ENCODE measurements around the gene YWHAQ.
"Not testable (repeated sequence)": the region's sequence is repeated elsewhere in the genome, so short reads cannot be mapped to it uniquely, and the experiment has no call there.

The YWHAQ gene

DNA sequence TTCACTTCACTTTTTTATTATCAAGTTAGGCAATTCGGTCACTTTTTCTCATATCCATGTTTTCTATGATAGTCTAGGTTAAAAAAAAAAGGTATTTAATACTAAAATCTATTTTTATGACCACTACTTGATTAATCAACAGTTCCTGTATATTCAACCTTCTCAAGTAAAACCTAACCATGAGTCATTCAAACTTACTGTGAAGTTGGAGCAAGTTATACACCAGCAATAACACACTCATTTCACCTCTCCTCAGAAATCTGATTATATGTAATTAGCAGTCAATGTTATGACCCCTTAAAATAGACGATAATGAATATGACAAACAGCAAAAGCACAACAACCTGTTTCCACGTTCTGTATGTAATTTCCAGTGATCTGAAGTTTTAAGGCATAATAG lies 40.2 kb downstream of the YWHAQ start:
- DNase-seq = no peak

DNA sequence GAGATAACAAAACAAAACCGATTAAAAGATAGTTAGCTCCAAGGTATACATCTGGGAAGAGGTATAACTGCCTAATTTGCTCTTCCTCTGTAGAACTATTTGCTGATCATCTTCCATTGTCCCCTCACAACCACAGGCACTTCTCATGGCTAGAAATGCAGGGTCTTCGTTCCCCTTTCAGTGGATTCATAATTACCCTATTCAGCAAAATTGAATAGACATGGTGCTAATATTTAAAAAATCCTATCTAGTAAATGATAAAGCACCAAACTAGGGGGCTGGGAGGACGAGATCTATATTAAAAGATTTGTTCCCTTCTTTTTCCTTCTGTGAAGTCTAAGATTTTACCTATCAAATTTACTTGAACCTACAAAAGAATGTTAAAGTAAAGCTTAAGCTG lies 44.3 kb downstream of the YWHAQ start:
- DNase-seq = no peak

DNA sequence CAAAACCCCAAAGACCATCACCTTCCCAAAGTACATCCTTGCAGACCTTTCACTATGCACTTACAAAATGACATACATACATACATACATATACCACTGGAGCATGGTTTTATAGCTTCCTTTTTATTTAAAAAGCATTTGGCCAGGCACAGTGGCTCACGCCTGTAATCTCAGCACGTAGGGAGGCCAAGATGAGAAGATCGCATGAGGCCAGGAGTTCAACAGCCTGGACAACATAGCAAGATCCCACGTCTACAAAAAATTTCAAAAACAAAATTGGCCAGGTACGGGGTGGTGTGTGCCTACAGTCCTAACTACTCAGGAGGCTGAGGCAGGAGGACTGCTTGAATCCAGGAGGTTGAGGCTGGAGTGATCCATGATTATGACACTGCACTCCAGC lies 45.3 kb downstream of the YWHAQ start:
- no peak for DNase-seq

DNA sequence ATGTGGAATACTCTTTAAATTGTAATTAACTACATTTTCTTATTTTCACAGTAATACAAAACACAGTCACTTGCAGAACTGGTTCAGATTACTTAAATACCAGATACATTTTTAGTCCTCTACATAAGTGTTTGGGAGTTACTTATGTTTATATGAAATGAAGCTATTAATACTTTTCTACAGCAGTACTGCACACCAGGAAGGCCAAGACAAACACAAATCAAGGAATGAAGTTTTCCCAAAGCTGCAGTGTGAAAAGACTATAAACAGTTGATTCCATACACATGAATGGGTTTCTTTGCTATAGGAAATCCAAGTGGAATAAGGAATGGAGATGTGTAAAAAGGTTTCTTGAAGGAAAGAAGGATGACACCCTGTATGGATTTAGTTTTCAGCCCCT lies 45.9 kb downstream of the YWHAQ start:
- DNase-seq = not testable (repeated sequence)

DNA sequence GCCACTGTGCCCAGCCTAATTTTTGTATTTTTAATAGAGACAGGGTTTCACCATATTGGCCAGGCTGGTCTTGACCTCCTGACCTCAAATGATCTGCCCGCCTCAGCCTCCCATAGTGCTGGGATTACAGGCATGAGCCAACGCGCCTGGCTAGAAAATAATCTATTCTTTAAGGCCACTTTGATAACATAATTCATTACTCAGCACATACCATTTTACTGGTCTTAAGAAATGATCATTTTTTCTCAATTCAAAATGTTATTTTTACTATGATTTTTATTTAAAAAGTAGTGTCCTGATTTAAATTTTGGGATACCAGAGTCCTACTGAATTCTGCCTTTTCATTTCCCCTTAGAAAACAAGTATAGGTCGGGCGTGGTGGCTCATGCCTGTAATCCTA lies 48.2 kb downstream of the YWHAQ start:
- DNase-seq = no peak

DNA sequence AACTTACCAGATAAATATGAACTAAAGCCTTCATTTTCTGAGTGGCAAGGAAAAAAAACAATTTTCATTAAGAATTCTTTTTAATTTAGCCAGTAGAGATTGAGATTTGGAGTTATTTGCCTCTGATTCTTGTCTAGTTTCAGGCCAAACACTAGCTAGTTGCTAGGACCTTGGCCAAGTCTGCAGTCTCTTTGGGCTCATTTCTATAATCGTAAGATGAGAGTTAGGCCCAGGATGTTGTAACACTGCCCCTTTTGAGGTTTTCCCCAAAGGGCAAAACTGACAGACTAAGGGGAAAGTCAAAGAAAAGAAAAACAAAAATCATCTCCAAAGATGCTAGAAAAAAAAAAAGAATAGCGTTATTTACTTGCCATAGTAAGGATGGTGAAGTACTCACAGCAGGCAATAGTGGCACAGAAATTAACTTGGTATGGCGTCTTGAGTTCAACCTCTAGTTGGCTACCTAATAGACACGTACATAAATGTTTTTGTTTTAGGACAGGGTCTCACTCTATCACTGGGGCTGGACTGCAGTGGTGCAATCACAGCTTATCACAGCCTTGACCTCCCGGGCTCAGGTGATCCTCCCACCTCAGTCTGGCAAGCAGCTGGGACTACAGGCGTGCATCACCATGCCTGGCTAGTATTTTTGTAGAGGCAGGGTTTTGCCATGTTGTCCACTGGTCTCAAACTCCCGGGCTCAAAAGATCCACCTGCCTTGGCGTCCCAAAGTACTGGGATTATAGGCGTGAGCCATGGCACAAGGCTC lies 52.1 kb downstream of the YWHAQ start:
- no peak for DNase-seq

DNA sequence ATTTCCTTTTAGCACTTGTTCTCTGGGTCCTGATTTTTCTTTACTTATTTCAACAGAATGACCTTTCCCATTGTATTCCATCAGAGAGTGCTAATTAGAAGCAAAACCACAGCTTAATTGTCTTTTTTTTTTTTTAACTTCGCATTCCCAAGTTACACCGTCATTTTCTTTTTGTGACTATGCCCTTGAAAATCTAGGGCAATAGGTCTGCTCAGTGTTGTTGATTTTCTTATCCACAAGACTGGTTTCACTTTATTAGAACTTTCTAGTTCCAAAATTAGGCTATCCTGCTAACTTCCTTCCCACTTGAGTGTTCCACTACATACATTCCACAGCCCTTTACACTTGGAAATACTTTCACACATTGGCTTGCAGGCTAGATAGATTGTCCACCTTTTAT lies 56.5 kb downstream of the YWHAQ start:
- no peak for DNase-seq

DNA sequence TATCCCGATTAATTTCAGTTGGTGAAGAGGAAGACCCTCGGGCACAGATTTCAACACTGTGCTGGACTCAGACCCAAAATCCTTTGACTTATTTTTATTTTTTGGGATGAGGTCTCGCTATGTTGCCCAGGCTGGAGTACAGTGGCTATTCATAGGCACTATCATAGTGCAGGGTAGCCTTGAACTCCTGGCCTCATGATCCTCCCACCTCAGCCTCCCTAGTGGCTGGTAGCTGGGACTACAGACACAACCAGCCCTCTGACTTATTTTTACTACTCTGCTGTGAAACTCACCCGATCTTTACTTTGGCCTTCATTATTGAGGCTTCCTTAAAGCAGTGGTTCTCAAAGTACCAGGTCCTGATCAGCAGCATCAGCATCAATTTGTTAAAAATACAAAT lies 57.0 kb downstream of the YWHAQ start:
- DNase-seq = no peak

DNA sequence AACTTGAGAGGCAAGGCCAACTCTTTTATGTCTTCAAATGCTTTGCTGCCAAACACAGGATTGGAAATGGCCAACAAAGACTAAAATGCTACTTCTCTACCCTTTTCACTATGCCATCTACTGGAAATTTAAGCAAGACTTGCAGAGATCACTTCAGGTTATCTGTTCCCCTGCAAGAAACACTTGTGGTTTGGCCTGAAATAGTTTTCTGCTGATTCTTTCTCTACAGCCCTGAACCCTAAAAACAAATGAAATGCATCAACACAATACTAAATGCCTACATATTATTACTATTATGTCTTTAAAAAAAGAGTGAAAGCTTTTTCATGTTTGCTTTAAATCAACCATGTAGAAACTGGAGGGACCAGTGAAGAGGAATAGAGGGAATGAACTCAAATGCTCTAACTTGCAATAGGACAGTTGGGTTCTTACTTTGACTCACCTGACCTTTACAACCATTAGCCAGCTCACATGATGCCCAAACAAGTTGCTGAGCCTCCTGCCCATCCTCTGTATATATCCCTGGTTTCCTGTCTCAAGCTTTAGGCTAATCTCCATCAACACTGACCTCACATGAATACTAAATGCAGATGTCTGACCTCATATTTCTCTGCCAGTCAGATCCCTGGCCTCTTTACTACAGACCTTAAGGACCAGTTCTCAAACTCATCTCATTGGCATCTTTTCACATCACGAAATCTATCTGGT lies 57.6 kb downstream of the YWHAQ start:
- no peak for DNase-seq

DNA sequence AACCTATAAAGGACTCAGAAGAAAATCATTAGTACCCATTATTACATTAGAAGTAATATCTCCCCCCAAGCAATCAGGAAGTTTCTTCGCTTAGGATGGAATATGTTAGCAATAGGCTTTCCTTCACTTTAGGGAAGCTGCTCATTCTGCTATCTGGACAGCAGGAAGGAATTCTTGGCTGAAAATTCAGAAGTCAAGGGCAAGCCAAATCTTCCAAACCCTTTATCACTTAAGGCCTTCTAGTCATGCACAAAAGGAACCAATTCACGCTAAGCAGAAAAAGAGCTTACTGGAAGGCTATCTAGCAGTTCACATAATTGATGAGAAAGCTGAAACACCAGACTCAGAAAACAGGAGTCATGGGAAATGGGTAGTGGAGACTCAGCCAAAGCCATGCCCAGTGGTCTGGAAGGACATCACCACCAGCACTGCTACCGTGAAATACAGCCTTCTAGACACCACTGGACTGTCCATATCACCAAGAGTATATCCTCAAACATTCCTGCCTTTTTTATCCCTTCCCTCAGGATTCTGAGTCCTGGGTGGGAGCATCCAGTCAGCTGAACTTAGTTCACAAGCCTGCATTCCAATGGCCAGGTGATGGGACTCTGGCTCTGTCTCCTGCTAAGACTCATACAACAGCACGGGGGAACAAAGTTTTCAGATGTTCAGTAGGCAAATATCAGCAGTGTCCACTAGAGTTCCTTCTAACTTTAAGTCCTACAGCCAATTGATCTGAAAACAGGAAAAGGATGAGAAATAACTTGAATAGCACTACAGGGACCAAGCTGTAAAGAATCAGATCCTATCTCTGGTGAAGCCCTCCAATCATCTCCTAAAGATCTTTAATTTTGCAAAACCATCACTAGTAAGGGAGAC lies 60.4 kb downstream of the YWHAQ start:
- no peak for DNase-seq

DNA sequence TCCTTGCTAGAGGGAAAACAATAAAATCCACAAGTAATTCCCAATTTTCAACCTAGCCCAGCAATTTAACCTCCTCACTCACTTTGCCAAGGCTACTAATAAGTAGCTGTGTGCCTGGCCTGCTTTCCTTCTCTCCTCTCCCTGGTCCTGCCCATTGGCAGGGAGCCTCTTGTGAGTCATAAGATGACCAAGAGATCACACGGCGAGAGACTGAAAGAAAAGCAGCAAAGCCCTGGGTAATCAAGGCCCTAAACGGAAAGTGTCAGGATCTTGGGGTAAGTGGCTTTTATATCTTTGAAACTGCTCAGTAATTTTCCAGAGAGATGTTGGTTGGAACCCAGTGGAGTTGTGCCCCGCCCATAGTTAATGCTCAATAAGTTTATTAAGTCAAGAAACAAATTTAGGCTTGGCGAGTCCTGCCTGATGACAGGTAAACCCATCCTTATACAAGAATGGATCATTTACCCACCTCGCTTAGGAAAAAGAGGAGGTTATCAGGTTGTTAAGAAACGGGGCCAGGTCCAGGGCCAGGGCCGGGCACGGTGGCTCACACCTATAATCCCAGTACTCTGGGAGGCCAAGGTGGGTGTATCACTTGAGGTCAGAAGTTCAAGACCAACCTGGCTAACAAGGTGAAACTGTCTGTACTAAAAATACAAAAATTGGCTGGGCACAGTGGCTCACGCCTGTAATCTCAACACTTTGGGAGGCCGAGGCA lies 65.2 kb downstream of the YWHAQ start:
- no peak for DNase-seq

DNA sequence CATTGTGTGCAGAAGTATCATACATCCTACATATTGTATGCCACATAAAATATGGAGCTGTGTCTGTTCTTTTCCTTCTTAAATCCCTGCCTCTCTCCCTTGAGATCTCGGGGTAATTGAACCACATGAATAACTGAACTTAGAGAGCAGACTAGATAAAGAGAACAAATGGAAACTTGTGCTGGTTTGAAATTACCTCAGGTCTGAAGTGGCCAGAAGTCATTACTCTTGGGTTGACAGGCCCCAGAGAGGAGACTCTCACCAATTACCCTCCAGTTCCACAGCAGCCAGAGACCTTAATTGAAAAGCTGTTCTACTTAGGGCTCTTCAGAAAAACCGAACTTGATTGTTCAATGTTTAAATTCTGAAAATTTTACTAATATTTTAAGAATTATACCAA lies 70.2 kb downstream of the YWHAQ start:
- DNase-seq = no peak

DNA sequence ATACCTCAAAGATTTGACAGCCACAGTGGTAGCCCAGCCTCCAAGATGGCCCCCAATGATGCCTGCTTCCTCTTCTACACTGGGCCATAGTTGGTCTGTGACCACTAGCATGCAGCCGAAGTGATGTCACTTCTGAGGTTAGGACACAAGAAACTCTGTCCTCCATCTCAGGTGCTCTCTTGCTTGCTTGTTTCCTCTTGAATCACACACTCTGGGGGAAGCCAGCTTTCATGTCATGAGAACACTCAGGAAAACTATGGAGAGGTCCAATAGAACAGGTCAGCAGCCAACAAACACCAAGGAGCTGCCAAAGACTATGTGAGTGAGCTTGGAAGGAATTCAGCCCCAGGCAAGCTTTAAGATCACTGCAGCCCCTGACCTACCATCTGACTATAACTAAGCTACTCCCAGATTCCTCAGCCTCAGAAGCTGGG lies 71.8 kb downstream of the YWHAQ start:
- no peak for DNase-seq

DNA sequence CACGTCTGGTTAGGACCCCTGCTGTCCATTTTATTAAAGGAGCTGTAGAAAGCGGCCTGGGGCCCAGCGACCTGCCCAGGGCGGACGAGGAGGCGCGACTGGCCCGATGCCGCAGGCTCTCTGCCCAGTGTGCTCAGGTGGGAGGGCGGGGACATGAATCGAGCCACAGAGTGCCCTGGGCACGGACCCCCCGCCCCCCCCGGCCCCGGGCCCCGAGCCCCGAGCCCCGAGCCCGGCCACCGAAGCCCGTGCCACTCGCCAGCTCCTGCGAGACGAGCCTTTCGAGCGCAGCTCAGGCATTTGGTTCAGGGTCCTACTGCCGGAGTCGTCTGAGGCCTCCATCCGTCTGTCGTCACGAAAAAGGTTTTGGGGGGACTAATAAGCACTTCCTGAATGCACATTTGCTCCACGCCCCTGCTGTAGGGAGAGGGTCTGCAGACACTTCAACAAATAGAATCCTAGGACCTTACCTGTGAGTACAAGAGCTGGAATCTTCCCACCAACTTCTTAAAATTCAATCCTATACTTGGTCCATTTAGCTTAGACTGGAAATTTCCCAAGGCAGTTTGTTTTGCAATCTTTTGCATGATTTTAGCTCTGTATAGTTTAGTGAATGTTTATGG lies 74.6 kb downstream of the YWHAQ start:
- DNase-seq = peak; percentile 37

DNA sequence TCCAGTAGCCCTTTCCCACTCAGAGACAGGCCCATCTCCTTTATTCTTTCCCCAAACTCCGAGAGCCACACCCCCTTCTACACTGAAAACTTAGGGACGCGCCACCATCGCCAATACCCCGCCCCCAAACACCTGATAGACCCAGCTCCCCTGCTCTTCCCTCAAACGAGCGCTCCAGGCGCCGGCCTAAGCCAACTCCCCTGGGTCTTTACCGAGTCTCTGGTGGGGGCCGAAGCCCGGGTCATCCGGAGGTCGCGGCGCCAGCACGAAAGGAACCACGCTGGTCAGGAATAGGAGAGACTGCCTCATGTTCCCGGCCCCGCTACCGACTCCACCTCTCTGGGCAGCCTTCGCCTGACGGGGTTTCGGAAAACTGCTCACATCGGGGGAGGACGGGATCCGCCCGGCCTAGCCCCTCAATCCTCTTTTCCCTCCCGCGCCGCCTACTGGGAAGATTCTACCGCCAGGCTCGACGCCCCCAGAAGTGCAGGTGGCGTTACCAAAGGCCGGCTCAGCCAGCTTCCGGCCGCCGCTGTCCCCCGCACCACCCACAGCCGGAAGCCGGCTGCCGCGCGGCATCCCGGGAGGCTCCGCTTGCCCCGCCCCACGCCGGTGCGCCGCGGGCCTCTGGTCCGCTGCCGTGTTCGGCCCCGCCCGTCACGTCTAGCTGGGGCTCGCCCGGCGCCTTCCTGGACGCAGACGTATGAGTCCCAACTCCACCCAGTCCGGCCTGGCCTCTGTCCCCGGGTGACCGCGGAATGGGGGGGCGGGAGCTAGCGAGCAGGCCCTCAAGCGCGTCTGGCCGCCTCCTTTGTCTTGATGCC lies 75.3 kb downstream of the YWHAQ start, which contains the start of gene ADAM17:
Gene ADAM17 (minus strand): TSS at position 534 of the 824 bp plus-strand sequence. CDS start 225 bp downstream, at position 309.
- peak; percentile 81 for DNase-seq

DNA sequence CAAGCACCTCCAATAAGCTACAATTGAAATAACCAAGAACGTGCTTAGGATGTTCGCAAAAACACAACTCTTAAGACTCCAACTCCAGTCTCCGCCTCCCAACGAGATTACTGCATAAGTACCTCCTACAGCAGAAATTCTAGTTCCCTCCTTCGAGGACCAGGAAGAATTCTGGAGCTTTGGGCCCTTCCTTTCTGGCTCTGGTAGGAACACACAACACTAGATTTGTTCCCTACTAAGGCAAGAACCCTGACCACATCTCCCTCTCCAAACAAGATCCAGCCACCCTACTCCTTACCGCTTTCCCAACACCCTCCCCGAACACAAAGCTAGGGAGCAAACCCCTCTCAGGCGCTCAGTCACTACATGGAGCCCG lies 75.9 kb downstream of the YWHAQ start:
- DNase-seq = no peak

DNA sequence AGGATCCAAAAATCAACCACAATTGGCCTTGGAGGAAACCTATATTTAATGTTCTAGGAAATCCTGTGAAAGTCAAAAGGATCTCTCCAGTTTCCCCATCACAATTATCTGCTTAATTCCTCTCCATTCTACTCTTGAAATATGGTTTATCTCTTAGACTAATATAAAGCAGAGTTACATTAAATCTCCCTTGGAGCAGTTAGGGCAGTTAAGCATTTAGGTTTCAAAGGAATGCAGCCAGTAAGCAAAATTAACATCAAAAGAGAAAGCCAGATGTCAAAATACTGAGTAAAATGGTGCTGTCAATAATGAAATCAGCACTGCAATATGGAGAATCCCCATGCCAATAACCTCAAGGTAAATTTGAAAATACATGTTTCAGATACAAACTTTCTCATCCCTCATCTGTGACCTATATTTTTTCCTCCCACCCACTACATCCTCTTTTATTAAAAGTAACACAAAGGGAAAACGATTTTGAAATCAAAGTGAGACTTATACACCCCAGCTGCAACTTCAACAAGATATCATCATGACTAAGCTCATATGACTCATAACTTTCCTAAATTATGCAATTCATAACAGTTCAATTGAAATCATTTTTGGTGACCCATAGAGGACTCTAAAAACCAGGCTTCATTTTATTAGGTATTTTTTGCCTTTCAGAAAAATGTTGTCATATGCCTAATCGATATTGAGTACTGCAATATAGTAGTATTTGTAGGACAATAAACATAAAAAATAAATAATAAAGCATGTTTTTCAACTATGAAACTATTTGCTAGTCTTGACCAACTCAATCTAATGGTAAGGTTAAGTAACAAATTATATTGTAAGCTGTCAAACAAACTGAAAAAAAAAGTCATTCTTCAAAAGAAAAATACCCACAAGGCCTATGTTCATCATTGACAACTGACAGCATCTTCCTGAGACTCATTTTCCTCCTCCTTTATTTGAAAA lies 78.3 kb downstream of the YWHAQ start:
- no peak for DNase-seq

DNA sequence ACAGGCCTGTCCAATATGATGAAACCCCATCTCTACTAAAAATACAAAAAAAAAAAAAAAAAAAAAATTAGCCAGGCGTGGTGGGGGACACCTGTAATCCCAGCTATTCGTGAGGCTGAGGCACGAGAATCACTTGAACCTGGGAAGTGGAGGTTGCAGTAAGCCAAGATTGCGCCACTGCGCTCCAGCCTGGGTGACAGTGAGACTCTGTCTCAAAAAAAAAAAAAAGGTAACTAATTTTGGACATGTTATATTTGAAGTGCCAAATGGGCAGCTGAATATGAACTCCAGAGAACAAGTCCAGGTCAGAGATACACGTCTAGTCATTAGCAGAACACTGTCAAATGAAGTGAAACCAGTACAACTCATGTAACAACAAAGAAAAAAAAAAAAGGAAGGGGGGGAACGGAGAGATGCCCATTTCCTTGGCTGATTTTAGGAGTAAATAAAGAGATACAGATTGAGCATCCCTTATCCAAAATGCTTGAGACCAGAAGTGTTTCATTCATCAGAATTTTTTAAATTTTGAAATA lies 79.9 kb downstream of the YWHAQ start:
- DNase-seq = not testable (repeated sequence)

DNA sequence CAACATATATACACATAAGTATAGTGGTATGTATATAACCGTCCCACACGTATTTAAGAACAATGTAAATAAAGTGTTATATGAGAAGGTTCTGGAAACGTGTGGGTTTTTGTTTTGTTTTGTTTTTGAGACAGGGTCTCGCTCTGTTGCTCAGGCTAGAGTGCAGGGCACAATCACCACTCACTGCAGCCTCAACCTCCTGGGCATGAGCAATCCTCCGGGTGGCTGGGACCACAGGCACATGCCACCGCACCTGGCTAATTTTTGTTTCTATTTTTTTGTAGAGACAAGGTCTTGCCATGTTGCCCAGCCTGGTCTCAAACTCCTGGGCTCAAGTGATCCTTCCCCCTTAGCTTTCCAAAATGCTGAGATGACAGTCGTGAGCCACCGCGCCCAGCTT lies 81.4 kb downstream of the YWHAQ start:
- DNase-seq = no peak

DNA sequence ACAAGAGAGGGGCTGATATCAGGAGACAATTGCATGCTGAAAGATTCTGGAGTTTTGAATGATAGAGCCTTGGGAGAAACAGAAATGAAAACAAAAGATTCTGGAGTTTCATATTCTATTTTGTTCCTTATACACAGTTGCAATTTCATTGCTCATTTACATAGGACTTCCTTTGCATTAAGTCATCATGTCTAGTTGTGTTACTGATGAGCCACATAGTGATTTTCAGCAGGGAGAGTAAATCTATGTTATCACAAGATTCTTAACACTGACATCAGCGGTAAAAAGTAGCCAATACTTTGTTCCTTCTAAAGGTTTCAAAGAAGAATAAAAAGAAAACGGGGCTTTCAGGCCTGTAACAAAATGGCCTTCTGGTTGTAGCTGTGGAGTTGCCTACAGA lies 82.3 kb downstream of the YWHAQ start:
- DNase-seq = no peak
